HCT116 (cell line): ENCODE measurements around the gene NFIX.

Source experiments
- EZH2phosphoT487 ChIP-seq: fragments of 200-600 bp; IDR thresholded peaks from 2 replicates; pipeline ENCODE4 v1.6.1; 2018; ENCODE audit warnings: antibody characterized with exemption, borderline replicate concordance
- FOSL1 ChIP-seq: IDR thresholded peaks from 2 replicates; pipeline ENCODE4 v1.6.1; 2012; ENCODE audit warnings: low read depth
- POLR2A ChIP-seq: IDR thresholded peaks from 2 replicates; pipeline ENCODE4 v1.7.0; 2011; ENCODE audit warnings: borderline replicate concordance; ENCODE audit not compliant: insufficient read depth, insufficient read length; ENCODE audit errors: extremely low read depth

DNA sequence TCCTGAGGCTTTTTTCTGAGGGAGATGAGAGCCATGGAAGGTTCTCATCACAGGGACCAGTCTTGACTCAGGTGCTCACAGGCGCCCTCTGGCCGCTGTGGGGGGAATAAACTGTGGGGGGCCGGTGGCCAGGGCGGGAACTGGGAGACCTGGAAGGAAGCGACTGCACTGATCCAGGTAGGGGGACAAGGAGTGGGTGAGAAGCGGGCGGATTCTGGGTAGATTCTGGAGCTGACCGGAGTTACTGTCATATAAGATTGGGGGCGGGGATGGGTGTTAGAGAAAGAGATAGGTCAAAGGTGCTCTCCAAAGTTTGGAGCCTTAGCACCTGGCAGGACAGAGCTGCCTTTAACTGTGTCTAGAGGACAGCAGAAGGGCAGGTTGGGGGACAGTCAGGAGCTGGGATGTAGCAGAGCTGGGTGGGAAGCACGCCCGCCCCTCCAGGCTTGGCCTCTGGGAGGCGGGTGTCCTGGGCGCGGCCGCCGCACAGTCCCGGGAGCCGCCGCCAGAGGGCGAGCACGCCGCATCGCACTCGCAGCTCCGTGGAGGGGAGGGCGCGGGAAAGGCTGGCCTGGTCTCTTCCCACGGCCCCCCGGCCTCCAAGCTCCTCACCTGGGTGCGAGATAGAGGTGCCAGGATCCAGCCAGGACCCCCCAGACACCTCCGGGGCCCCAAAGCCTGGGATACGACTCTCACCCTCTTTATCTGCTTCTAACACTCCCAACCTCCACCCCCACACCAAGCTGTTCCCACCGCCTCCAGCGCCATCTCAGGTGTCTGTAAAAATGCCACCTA, 30.1 kb upstream of the NFIX start:
- TF ChIP-seq FOSL1 (no peak), POLR2A (peak; percentile 11), EZH2phosphoT487 (no peak)
